ENCODE measurements around the gene LRP2. TPM values are rescaled to one million over a fixed set of nuclear protein-coding genes. Genes with fewer than 3 reads are reported as not detected.

Gene LRP2
- total and polyA plus RNA-seq, 4 donors: 0.19 to 5.7 (median 0.40) TPM

DNA sequence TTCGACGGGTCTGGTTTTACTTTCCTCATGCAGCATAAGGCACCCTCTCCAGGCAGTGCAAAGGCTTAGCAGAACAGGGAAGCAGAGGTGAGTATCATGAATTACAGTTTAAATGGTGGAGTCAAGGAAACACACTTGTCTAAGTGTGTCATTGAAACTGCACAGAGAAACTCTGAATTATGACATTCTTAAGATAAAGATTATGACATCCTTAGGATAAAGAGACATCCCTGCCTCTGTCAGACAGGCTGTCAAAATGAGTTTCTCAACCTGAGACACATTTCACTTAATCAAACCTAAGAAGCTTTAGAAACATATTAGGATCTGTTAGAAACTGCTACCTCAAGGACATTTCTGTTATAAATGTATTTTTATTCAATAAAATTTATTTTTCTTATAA is 179.8 kb downstream of the LRP2 start:
- no peaks in the 10 kb centered on the region for H3K27me3 ChIP-seq (ENCODE audit: control insufficient read depth in 4 of 4, insufficient read depth in 4 of 4, low read length in 3 of 4)
- H3K9ac ChIP-seq (ENCODE audit: low read depth in 1 of 2, low read length in 2 of 2): no peak overlapping the region
- TF ChIP-seq HNF4A (conservative IDR thresholded peaks at IDR 0.05) (no peak), FOXA2 (IDR thresholded peaks at IDR 0.05) (no peak), TAF1 (conservative IDR thresholded peaks at IDR 0.05) (no peak), EGR1 (IDR thresholded peaks at IDR 0.05; ENCODE audit: low read depth in 2 of 2) (no peak), GABPA (IDR thresholded peaks at IDR 0.05 in 1 of 2, conservative IDR thresholded peaks at IDR 0.05 in 1 of 2) (no peak), RAD21 (IDR thresholded peaks at IDR 0.05) (no peak), NR2F2 (IDR thresholded peaks at IDR 0.05) (no peak), FOXA1 (IDR thresholded peaks at IDR 0.05) (no peak), RXRA (IDR thresholded peaks at IDR 0.05) (no peak), YY1 (IDR thresholded peaks at IDR 0.05) (no peak), HNF4G (IDR thresholded peaks at IDR 0.05) (no peak), REST (IDR thresholded peaks at IDR 0.05) (no peak), SP1 (IDR thresholded peaks at IDR 0.05) (no peak), JUND (IDR thresholded peaks at IDR 0.05) (no peak)
- TF ChIP-seq, protein P1, sequence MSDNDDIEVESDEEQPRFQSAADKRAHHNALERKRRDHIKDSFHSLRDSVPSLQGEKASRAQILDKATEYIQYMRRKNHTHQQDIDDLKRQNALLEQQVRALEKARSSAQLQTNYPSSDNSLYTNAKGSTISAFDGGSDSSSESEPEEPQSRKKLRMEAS (IDR thresholded peaks at IDR 0.05): no peak
- TF ChIP-seq, protein P2, sequence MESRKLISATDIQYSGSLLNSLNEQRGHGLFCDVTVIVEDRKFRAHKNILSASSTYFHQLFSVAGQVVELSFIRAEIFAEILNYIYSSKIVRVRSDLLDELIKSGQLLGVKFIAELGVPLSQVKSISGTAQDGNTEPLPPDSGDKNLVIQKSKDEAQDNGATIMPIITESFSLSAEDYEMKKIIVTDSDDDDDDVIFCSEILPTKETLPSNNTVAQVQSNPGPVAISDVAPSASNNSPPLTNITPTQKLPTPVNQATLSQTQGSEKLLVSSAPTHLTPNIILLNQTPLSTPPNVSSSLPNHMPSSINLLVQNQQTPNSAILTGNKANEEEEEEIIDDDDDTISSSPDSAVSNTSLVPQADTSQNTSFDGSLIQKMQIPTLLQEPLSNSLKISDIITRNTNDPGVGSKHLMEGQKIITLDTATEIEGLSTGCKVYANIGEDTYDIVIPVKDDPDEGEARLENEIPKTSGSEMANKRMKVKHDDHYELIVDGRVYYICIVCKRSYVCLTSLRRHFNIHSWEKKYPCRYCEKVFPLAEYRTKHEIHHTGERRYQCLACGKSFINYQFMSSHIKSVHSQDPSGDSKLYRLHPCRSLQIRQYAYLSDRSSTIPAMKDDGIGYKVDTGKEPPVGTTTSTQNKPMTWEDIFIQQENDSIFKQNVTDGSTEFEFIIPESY (IDR thresholded peaks at IDR 0.05): no peak
- TF ChIP-seq, protein P3, sequence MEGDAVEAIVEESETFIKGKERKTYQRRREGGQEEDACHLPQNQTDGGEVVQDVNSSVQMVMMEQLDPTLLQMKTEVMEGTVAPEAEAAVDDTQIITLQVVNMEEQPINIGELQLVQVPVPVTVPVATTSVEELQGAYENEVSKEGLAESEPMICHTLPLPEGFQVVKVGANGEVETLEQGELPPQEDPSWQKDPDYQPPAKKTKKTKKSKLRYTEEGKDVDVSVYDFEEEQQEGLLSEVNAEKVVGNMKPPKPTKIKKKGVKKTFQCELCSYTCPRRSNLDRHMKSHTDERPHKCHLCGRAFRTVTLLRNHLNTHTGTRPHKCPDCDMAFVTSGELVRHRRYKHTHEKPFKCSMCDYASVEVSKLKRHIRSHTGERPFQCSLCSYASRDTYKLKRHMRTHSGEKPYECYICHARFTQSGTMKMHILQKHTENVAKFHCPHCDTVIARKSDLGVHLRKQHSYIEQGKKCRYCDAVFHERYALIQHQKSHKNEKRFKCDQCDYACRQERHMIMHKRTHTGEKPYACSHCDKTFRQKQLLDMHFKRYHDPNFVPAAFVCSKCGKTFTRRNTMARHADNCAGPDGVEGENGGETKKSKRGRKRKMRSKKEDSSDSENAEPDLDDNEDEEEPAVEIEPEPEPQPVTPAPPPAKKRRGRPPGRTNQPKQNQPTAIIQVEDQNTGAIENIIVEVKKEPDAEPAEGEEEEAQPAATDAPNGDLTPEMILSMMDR (IDR thresholded peaks at IDR 0.05; ENCODE audit: low read depth, low read length, missing input control): no peak
- TF ChIP-seq, protein P4, sequence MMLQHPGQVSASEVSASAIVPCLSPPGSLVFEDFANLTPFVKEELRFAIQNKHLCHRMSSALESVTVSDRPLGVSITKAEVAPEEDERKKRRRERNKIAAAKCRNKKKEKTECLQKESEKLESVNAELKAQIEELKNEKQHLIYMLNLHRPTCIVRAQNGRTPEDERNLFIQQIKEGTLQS (IDR thresholded peaks at IDR 0.05): no peak
- H3K9me3 ChIP-seq (ENCODE audit: control insufficient read depth in 4 of 4, low read length in 3 of 4): no peaks in the 10 kb centered on the region
- H3K27ac ChIP-seq (ENCODE audit: low read depth in 1 of 2, low read length in 2 of 2): no peak overlapping the region
- H3K36me3 ChIP-seq (ENCODE audit: control insufficient read depth in 4 of 4, insufficient read depth in 3 of 4, low read depth in 1 of 4, low read length in 3 of 4): peaks cover 0 to 4% (median 0%) of the 10 kb centered on the region in 4 donors
- H3K4me3 ChIP-seq (ENCODE audit: low read depth in 1 of 3, low read length in 3 of 3): no peak overlapping the region
- 87% methylated on average over 2 of the region's 2 CpGs for WGBS
- DNase-seq (ENCODE audit: low spot score): no peak
- H3K4me1 ChIP-seq (ENCODE audit: control insufficient read depth in 4 of 4, insufficient read depth in 4 of 4, low read length in 3 of 4): no peaks in the 10 kb centered on the region

Data from liver (tissue), 9 donors.